Prostate gland (tissue), 2 donors: ENCODE measurements around the gene NIM1K.

Experiments
- CTCF ChIP-seq, 4 experiments: fragments of 200-600 bp in 2 of 4; fragments of 450-650 bp in 2 of 4; sonication (generic) in 2 of 4; IDR thresholded peaks; 1 replicate in 3 of 4; 2 replicates in 1 of 4; pipeline ENCODE4 v1.5.1; 2016 to 2019; ENCODE audit warnings: antibody characterized with exemption in 4 of 4, mild to moderate bottlenecking in 2 of 4, moderate library complexity in 2 of 4
- POLR2AphosphoS5 ChIP-seq: sonication (generic); formaldehyde crosslinking; IDR thresholded peaks from one replicate; pipeline ENCODE4 v1.6.1; 2017; ENCODE audit warnings: antibody characterized with exemption

GRCh38 chr5:43215073-43215631, 23.1 kb downstream of the NIM1K start:
- no peak for TF ChIP-seq CTCF (IDR thresholded peaks at IDR 0.05)
- no peak for TF ChIP-seq POLR2AphosphoS5
